ENCODE results near the gene COL1A2.

COL1A2 gene

GRCh38 chr7:94432817-94433216, 38.1 kb downstream of the COL1A2 start:
- no peak for DNase-seq
- Histone ChIP-seq H3K9ac (ENCODE audit: low read length) (no peak overlapping the region), H4K20me1 (ENCODE audit: insufficient read depth, low read length) (no peaks in the 10 kb centered on the region), H3F3A (ENCODE audit: insufficient read depth, low read length) (no peaks in the 10 kb centered on the region), H3K4me2 (ENCODE audit: low read depth, low read length) (no peak overlapping the region), H3K79me2 (ENCODE audit: low read length) (no peaks in the 10 kb centered on the region), H3K4me3 (ENCODE audit: low read length) (no peak overlapping the region), H3K27ac (ENCODE audit: low read length) (no peak overlapping the region), H3K9me3 (replicated peaks; ENCODE audit: insufficient read depth, low read length) (no peaks in the 10 kb centered on the region), H3K9me2 (replicated peaks; ENCODE audit: insufficient read depth, low read length) (no peaks in the 10 kb centered on the region), H3K27me3 (replicated peaks; ENCODE audit: insufficient read depth, low read length) (no peaks in the 10 kb centered on the region), H2AFZ (ENCODE audit: low read length) (no peak overlapping the region), H3K36me3 (replicated peaks; ENCODE audit: insufficient read depth, low read length) (no peaks in the 10 kb centered on the region), H3K4me1 (ENCODE audit: low read length) (no peaks in the 10 kb centered on the region)
- TF ChIP-seq EZH2phosphoT487 (IDR thresholded peaks at IDR 0.05; ENCODE audit: low read length) (no peak), EZH2 (optimal IDR thresholded peaks at IDR 0.05; ENCODE audit: low read depth, low read length) (no peak)

- H3K79me2 ChIP-seq (ENCODE audit: low read length), result no peaks in the 10 kb centered on the region
- no peaks in the 10 kb centered on the region for H4K20me1 ChIP-seq (ENCODE audit: insufficient read depth, low read length)
- H3K36me3 ChIP-seq (replicated peaks; ENCODE audit: insufficient read depth, low read length), result no peaks in the 10 kb centered on the region
- H3K9ac ChIP-seq (ENCODE audit: low read length), result no peak overlapping the region
- no peaks in the 10 kb centered on the region for H3K27me3 ChIP-seq (replicated peaks; ENCODE audit: insufficient read depth, low read length)
- H3K4me2 ChIP-seq (ENCODE audit: low read depth, low read length), result no peak overlapping the region
- H3K4me3 ChIP-seq (ENCODE audit: low read length), result no peak overlapping the region
- no peak for DNase-seq
- H3K9me3 ChIP-seq (replicated peaks; ENCODE audit: insufficient read depth, low read length), result no peaks in the 10 kb centered on the region
- no peaks in the 10 kb centered on the region for H3F3A ChIP-seq (ENCODE audit: insufficient read depth, low read length)
- no peak overlapping the region for H2AFZ ChIP-seq (ENCODE audit: low read length)
- TF ChIP-seq CTCF (IDR thresholded peaks at IDR 0.05; ENCODE audit: low read length) (no peak), EZH2 (optimal IDR thresholded peaks at IDR 0.05; ENCODE audit: low read depth, low read length) (no peak), EZH2phosphoT487 (IDR thresholded peaks at IDR 0.05; ENCODE audit: low read length) (no peak)
- no peaks in the 10 kb centered on the region for H3K9me2 ChIP-seq (replicated peaks; ENCODE audit: insufficient read depth, low read length)
- no peaks in the 10 kb centered on the region for H3K4me1 ChIP-seq (ENCODE audit: low read length)
- no peak overlapping the region for H3K27ac ChIP-seq (ENCODE audit: low read length)
These were observed 38.5 kb downstream of the COL1A2 start for GRCh38 chr7:94433224-94433623.

GRCh38 chr7:94434042-94434441, 39.3 kb downstream of the COL1A2 start:
- no peaks in the 10 kb centered on the region for H3K36me3 ChIP-seq (replicated peaks; ENCODE audit: insufficient read depth, low read length)
- H2AFZ ChIP-seq (ENCODE audit: low read length), result no peak overlapping the region
- H3K4me1 ChIP-seq (ENCODE audit: low read length), result no peaks in the 10 kb centered on the region
- no peaks in the 10 kb centered on the region for H4K20me1 ChIP-seq (ENCODE audit: insufficient read depth, low read length)
- no peaks in the 10 kb centered on the region for H3K9me3 ChIP-seq (replicated peaks; ENCODE audit: insufficient read depth, low read length)
- no peak for TF ChIP-seq CTCF (IDR thresholded peaks at IDR 0.05; ENCODE audit: low read length)
- no peak for TF ChIP-seq EZH2 (optimal IDR thresholded peaks at IDR 0.05; ENCODE audit: low read depth, low read length)
- no peak for TF ChIP-seq EZH2phosphoT487 (IDR thresholded peaks at IDR 0.05; ENCODE audit: low read length)
- H3K9me2 ChIP-seq (replicated peaks; ENCODE audit: insufficient read depth, low read length), result no peaks in the 10 kb centered on the region
- H3K9ac ChIP-seq (ENCODE audit: low read length), result no peak overlapping the region
- no peak overlapping the region for H3K4me2 ChIP-seq (ENCODE audit: low read depth, low read length)
- no peaks in the 10 kb centered on the region for H3K27me3 ChIP-seq (replicated peaks; ENCODE audit: insufficient read depth, low read length)
- no peaks in the 10 kb centered on the region for H3K79me2 ChIP-seq (ENCODE audit: low read length)
- no peak for DNase-seq
- no peak overlapping the region for H3K27ac ChIP-seq (ENCODE audit: low read length)
- no peaks in the 10 kb centered on the region for H3F3A ChIP-seq (ENCODE audit: insufficient read depth, low read length)
- H3K4me3 ChIP-seq (ENCODE audit: low read length), result no peak overlapping the region

- peak overlapping the region; percentile 26; the same call in 1 of the 2 replicates for H2AFZ ChIP-seq (ENCODE audit: low read length)
- H3K27ac ChIP-seq (ENCODE audit: low read length), result no peak overlapping the region
- no peaks in the 10 kb centered on the region for H4K20me1 ChIP-seq (ENCODE audit: insufficient read depth, low read length)
- TF ChIP-seq CTCF (IDR thresholded peaks at IDR 0.05; ENCODE audit: low read length), result peak; percentile 85
- no peak for TF ChIP-seq EZH2phosphoT487 (IDR thresholded peaks at IDR 0.05; ENCODE audit: low read length)
- no peaks in the 10 kb centered on the region for H3K27me3 ChIP-seq (replicated peaks; ENCODE audit: insufficient read depth, low read length)
- H3K9me2 ChIP-seq (replicated peaks; ENCODE audit: insufficient read depth, low read length), result no peaks in the 10 kb centered on the region
- no peak overlapping the region for H3K9ac ChIP-seq (ENCODE audit: low read length)
- H3K79me2 ChIP-seq (ENCODE audit: low read length), result no peaks in the 10 kb centered on the region
- no peaks in the 10 kb centered on the region for H3K4me1 ChIP-seq (ENCODE audit: low read length)
- H3K9me3 ChIP-seq (replicated peaks; ENCODE audit: insufficient read depth, low read length), result no peaks in the 10 kb centered on the region
- H3K4me2 ChIP-seq (ENCODE audit: low read depth, low read length), result peak overlapping the region; percentile 12; the same call in 1 of the 2 replicates
- peak; percentile 71 for DNase-seq
- no peaks in the 10 kb centered on the region for H3K36me3 ChIP-seq (replicated peaks; ENCODE audit: insufficient read depth, low read length)
- no peak overlapping the region for H3K4me3 ChIP-seq (ENCODE audit: low read length)
- H3F3A ChIP-seq (ENCODE audit: insufficient read depth, low read length), result no peaks in the 10 kb centered on the region
These were observed 41.4 kb downstream of the COL1A2 start for GRCh38 chr7:94436018-94436604.

Measured in MM.1S (cell line).